ENCODE data around the gene UBR4.

Gene UBR4

DNA sequence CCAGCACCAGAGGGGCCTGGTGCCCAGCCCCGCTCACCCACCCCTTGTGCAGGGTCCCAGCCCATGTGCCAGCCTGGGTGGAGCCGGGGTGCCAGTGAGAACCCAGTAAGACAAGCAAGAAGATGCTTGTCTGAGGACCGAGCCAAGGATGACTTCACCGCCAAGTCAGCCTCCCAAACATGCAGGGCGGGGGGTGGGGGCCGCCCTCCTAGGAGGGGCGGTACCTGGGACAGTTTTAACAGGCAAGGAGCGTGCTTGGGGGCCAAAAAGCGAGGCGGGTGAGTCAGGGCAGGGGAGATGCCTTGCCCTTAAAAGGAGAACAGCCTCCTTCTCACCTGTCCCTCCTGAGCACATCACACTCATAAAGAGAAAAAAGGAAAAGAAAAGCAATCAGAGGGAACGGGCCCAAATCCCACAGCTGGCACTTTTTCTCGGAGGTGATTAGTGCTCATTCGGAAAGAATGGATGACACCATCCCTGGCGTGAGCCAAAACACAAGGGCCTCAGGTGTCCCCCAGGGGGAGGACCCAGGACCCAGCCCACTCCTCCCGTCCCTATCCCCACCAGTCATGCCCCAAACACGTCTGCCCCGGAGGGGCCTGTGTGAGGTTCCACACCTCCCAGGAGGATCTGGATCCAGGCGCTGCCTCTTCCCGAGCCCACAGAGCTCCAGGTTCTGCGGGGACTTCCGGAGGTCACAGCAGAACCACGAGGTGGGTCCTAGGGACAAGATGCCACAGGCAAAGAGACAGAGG is 176.0 kb downstream of the UBR4 start:
- Histone ChIP-seq H3K79me2 (ENCODE audit: insufficient read depth, low read length) (no peaks in the 10 kb centered on the region), H3K36me3 (ENCODE audit: insufficient read depth, low read length) (no peaks in the 10 kb centered on the region), H3K4me1 (ENCODE audit: insufficient read depth, low read length) (no peaks in the 10 kb centered on the region), H3K27me3 (ENCODE audit: insufficient read depth, low read length, poor library complexity) (peaks cover 11% of the 10 kb centered on the region), H4K20me1 (ENCODE audit: insufficient read depth, low read length) (no peaks in the 10 kb centered on the region; the same call in 1 of the 2 replicates), H3K4me2 (ENCODE audit: insufficient read depth, low read length) (no peak overlapping the region), H3K9ac (ENCODE audit: low read depth, low read length) (no peak overlapping the region), H3K9me3 (ENCODE audit: insufficient read depth, low read length, severe bottlenecking) (no peaks in the 10 kb centered on the region), H2AFZ (ENCODE audit: low read depth, low read length) (no peak overlapping the region), H3K4me3 (ENCODE audit: low read depth in 1 of 2, low read length in 2 of 2) (no peak overlapping the region), H3K27ac (ENCODE audit: low read length) (no peak overlapping the region)
- ATAC-seq (ENCODE audit: insufficient read depth, low read depth): no peak
- no peak for DNase-seq
- TF ChIP-seq EZH2 (IDR thresholded peaks at IDR 0.05; ENCODE audit: borderline replicate concordance, low read depth, low read length, severe bottlenecking): no peak
- TF ChIP-seq, protein P1, sequence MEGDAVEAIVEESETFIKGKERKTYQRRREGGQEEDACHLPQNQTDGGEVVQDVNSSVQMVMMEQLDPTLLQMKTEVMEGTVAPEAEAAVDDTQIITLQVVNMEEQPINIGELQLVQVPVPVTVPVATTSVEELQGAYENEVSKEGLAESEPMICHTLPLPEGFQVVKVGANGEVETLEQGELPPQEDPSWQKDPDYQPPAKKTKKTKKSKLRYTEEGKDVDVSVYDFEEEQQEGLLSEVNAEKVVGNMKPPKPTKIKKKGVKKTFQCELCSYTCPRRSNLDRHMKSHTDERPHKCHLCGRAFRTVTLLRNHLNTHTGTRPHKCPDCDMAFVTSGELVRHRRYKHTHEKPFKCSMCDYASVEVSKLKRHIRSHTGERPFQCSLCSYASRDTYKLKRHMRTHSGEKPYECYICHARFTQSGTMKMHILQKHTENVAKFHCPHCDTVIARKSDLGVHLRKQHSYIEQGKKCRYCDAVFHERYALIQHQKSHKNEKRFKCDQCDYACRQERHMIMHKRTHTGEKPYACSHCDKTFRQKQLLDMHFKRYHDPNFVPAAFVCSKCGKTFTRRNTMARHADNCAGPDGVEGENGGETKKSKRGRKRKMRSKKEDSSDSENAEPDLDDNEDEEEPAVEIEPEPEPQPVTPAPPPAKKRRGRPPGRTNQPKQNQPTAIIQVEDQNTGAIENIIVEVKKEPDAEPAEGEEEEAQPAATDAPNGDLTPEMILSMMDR (IDR thresholded peaks at IDR 0.05; ENCODE audit: borderline replicate concordance, extremely low read depth, low read length, poor library complexity, severe bottlenecking): no peak

GRCh38 chr1:19033515-19033839 is 176.6 kb downstream of the UBR4 start:
- Histone ChIP-seq H3K4me2 (ENCODE audit: insufficient read depth, low read length) (no peak overlapping the region), H3K9ac (ENCODE audit: low read depth, low read length) (no peak overlapping the region), H3K4me1 (ENCODE audit: insufficient read depth, low read length) (no peaks in the 10 kb centered on the region), H3K9me3 (ENCODE audit: insufficient read depth, low read length, severe bottlenecking) (no peaks in the 10 kb centered on the region), H3K27me3 (ENCODE audit: insufficient read depth, low read length, poor library complexity) (peaks cover 18% of the 10 kb centered on the region), H4K20me1 (ENCODE audit: insufficient read depth, low read length) (no peaks in the 10 kb centered on the region; the same call in 1 of the 2 replicates), H3K79me2 (ENCODE audit: insufficient read depth, low read length) (no peaks in the 10 kb centered on the region), H3K36me3 (ENCODE audit: insufficient read depth, low read length) (no peaks in the 10 kb centered on the region), H2AFZ (ENCODE audit: low read depth, low read length) (no peak overlapping the region), H3K4me3 (ENCODE audit: low read depth in 1 of 2, low read length in 2 of 2) (no peak overlapping the region), H3K27ac (ENCODE audit: low read length) (no peak overlapping the region)
- ATAC-seq (ENCODE audit: insufficient read depth, low read depth) (no peak), DNase-seq (no peak)
- TF ChIP-seq, protein P1 (IDR thresholded peaks at IDR 0.05; ENCODE audit: borderline replicate concordance, extremely low read depth, low read length, poor library complexity, severe bottlenecking): no peak
- TF ChIP-seq EZH2 (IDR thresholded peaks at IDR 0.05; ENCODE audit: borderline replicate concordance, low read depth, low read length, severe bottlenecking): no peak

GRCh38 chr1:19032701-19033514 is 177.2 kb downstream of the UBR4 start:
- 0 out of 2 replicates have a peak, but pooled peaks cover 2% of the 10 kb centered on the region for H3K4me1 ChIP-seq (ENCODE audit: insufficient read depth, low read length)
- no peak overlapping the region for H2AFZ ChIP-seq (ENCODE audit: low read depth, low read length)
- no peak overlapping the region for H3K9ac ChIP-seq (ENCODE audit: low read depth, low read length)
- ATAC-seq (ENCODE audit: insufficient read depth, low read depth) (no peak), DNase-seq (no peak)
- no peak overlapping the region for H3K4me3 ChIP-seq (ENCODE audit: low read depth in 1 of 2, low read length in 2 of 2)
- H3K36me3 ChIP-seq (ENCODE audit: insufficient read depth, low read length): no peaks in the 10 kb centered on the region
- H3K9me3 ChIP-seq (ENCODE audit: insufficient read depth, low read length, severe bottlenecking): no peaks in the 10 kb centered on the region
- H3K27me3 ChIP-seq (ENCODE audit: insufficient read depth, low read length, poor library complexity): peaks cover 22% of the 10 kb centered on the region
- H4K20me1 ChIP-seq (ENCODE audit: insufficient read depth, low read length): no peaks in the 10 kb centered on the region
- H3K4me2 ChIP-seq (ENCODE audit: insufficient read depth, low read length): no peak overlapping the region
- H3K27ac ChIP-seq (ENCODE audit: low read length): no peak overlapping the region
- TF ChIP-seq, protein P1 (IDR thresholded peaks at IDR 0.05; ENCODE audit: borderline replicate concordance, extremely low read depth, low read length, poor library complexity, severe bottlenecking): peak; percentile 7
- TF ChIP-seq EZH2 (IDR thresholded peaks at IDR 0.05; ENCODE audit: borderline replicate concordance, low read depth, low read length, severe bottlenecking): no peak
- H3K79me2 ChIP-seq (ENCODE audit: insufficient read depth, low read length): no peaks in the 10 kb centered on the region
